ENCODE results near the gene EYS.

EYS gene

GRCh38 chr6:63721181-63721580 lies 1985.8 kb downstream of the EYS start:
- no peaks in the 10 kb centered on the region for H3K27me3 Mint-ChIP-seq
- H3K27ac Mint-ChIP-seq (ENCODE audit: low read depth) = no peak overlapping the region
- no peak overlapping the region for H3K4me3 Mint-ChIP-seq
- H3K4me1 Mint-ChIP-seq = no peaks in the 10 kb centered on the region
- H3K9me3 Mint-ChIP-seq = no peaks in the 10 kb centered on the region
- ATAC-seq (replicated peaks; ENCODE audit: extremely low read depth, poor library complexity, severe bottlenecking) (no peak), DNase-seq (ENCODE audit: low spot score in 2 of 2) (no peak)
- H3K36me3 Mint-ChIP-seq (ENCODE audit: insufficient read depth) = peaks cover 3% of the 10 kb centered on the region

DNA sequence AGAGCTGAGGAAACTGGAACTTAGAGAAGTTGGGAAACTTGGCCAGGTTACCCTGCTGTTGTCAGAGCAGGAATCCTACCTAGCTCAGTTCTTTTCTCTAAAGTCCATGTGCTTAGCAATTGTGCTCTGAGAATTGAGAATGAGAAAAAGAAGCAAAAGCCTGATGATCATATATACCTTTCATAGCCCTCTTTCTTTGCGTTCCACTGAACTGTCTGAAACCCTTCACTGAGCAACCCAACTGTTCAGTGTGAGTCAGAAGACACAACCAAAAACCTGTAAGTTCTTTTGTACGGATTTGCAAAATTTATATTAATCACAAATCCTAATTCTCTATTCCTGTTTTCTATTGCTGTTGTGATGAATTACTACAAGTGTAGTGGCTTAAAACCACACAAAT lies 1990.9 kb downstream of the EYS start:
- no peak overlapping the region for H3K4me3 Mint-ChIP-seq
- no peak for DNase-seq (ENCODE audit: low spot score in 2 of 2)
- no peak for ATAC-seq (replicated peaks; ENCODE audit: extremely low read depth, poor library complexity, severe bottlenecking)
- H3K36me3 Mint-ChIP-seq (ENCODE audit: insufficient read depth) = peaks cover 22% of the 10 kb centered on the region
- no peaks in the 10 kb centered on the region for H3K27me3 Mint-ChIP-seq
- H3K4me1 Mint-ChIP-seq = peaks cover 5% of the 10 kb centered on the region
- H3K9me3 Mint-ChIP-seq = no peaks in the 10 kb centered on the region
- no peak overlapping the region for H3K27ac Mint-ChIP-seq (ENCODE audit: low read depth)

DNA sequence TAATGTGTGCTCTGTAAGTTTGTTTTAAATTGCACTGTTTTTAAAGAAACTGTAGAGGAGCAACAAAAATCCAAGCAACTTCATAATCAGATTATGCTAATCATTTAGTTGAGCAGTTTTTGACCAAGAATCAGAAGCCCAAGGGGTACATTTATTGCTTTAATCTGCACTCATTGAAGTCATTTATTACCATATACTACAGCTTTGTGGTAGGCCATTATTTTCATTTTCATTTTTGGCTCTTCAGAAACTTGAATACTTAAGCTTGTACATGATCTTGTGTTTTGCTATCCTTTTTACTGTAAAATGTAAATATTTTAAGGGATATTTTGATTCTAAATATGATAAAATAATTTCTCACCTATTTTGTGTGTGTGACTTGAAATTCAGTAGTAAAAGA lies 1992.9 kb downstream of the EYS start:
- ATAC-seq (replicated peaks; ENCODE audit: extremely low read depth, poor library complexity, severe bottlenecking) (no peak), DNase-seq (ENCODE audit: low spot score in 2 of 2) (no peak)
- H3K27me3 Mint-ChIP-seq = no peaks in the 10 kb centered on the region
- no peak overlapping the region for H3K4me3 Mint-ChIP-seq
- H3K4me1 Mint-ChIP-seq = peaks cover 5% of the 10 kb centered on the region
- no peak overlapping the region for H3K27ac Mint-ChIP-seq (ENCODE audit: low read depth)
- no peaks in the 10 kb centered on the region for H3K9me3 Mint-ChIP-seq
- peaks cover 36% of the 10 kb centered on the region for H3K36me3 Mint-ChIP-seq (ENCODE audit: insufficient read depth)

DNA sequence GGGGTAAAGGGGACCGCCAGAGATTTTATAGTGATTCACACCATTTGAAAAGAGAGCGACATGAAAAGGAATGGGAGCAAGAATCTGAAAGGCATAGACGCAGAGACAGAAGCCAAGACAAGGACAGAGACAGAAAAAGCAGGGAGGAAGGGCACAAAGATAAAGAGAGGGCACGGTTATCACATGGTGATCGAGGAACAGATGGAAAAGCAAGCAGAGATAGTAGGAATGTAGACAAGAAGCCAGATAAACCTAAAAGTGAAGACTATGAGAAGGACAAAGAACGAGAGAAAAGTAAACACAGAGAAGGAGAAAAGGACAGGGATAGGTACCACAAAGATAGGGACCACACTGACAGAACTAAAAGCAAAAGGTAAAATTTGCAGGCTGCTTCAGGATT lies 1993.7 kb downstream of the EYS start:
- no peaks in the 10 kb centered on the region for H3K27me3 Mint-ChIP-seq
- no peaks in the 10 kb centered on the region for H3K9me3 Mint-ChIP-seq
- DNase-seq (ENCODE audit: low spot score in 2 of 2) = no peak
- ATAC-seq (replicated peaks; ENCODE audit: extremely low read depth, poor library complexity, severe bottlenecking) = no peak
- H3K36me3 Mint-ChIP-seq (ENCODE audit: insufficient read depth) = peaks cover 37% of the 10 kb centered on the region
- no peak overlapping the region for H3K27ac Mint-ChIP-seq (ENCODE audit: low read depth)
- no peak overlapping the region for H3K4me3 Mint-ChIP-seq
- H3K4me1 Mint-ChIP-seq = peaks cover 5% of the 10 kb centered on the region

DNA sequence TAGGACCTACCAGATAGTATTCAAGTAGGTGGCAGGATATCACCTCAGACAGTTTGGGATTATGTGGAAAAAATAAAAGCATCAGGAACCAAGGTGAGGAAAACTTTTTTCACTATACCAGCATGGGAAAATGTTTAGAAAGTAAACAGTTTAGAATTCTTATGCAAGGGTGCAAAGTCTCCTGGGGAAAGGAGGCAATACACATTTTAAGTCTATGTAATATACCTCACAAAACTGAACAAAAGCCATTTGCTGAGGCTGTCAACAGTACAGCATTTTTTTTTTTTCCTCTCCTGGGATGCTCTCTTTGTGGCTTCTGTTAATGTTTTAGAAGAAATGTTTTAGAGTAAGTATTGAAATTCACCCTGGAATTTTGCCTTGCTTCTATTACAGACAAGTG lies 1997.9 kb downstream of the EYS start:
- H3K27ac Mint-ChIP-seq (ENCODE audit: low read depth) = no peak overlapping the region
- H3K4me1 Mint-ChIP-seq = peaks cover 12% of the 10 kb centered on the region

DNA sequence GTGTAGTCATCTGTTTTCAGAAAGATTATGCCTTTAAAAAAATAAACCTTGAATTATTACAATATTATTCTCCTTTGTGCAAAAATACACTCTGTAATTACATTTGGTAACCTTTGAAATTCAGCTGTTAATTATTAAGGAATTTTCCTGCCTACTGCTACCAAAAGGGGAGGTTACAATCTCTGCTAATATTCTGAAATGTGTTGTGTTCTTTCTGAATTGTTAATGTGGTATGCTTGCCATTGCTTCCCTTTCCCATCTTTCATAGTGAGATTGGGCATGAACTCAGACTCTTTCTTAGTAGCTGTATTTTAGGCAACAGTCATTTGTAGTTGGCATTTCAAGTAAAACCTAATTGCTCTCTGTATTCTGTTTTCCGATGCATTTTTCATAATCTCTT lies 1998.4 kb downstream of the EYS start:
- DNase-seq (ENCODE audit: low spot score in 2 of 2) = no peak
- Mint-ChIP-seq H3K4me3 (no peak overlapping the region), H3K27me3 (no peaks in the 10 kb centered on the region), H3K36me3 (ENCODE audit: insufficient read depth) (peaks cover 65% of the 10 kb centered on the region), H3K27ac (ENCODE audit: low read depth) (no peak overlapping the region), H3K4me1 (peaks cover 12% of the 10 kb centered on the region), H3K9me3 (no peaks in the 10 kb centered on the region)
- ATAC-seq (replicated peaks; ENCODE audit: extremely low read depth, poor library complexity, severe bottlenecking) = no peak

More for the DNA sequence above, 1997.9 kb downstream of the EYS start:
- DNase-seq (ENCODE audit: low spot score in 2 of 2) (no peak), ATAC-seq (replicated peaks; ENCODE audit: extremely low read depth, poor library complexity, severe bottlenecking) (no peak)
- no peaks in the 10 kb centered on the region for H3K9me3 Mint-ChIP-seq
- H3K4me3 Mint-ChIP-seq = no peak overlapping the region
- no peaks in the 10 kb centered on the region for H3K27me3 Mint-ChIP-seq
- H3K36me3 Mint-ChIP-seq (ENCODE audit: insufficient read depth) = peaks cover 61% of the 10 kb centered on the region

GRCh38 chr6:63706630-63707029 lies 2000.4 kb downstream of the EYS start:
- Mint-ChIP-seq H3K4me1 (peaks cover 9% of the 10 kb centered on the region), H3K27me3 (no peaks in the 10 kb centered on the region), H3K36me3 (ENCODE audit: insufficient read depth) (peaks cover 68% of the 10 kb centered on the region), H3K4me3 (no peak overlapping the region), H3K9me3 (no peaks in the 10 kb centered on the region), H3K27ac (ENCODE audit: low read depth) (no peak overlapping the region)
- ATAC-seq (replicated peaks; ENCODE audit: extremely low read depth, poor library complexity, severe bottlenecking) (no peak), DNase-seq (ENCODE audit: low spot score in 2 of 2) (no peak)

GRCh38 chr6:63705707-63706106 lies 2001.3 kb downstream of the EYS start:
- no peak for DNase-seq (ENCODE audit: low spot score in 2 of 2)
- Mint-ChIP-seq H3K4me1 (peaks cover 11% of the 10 kb centered on the region), H3K27me3 (no peaks in the 10 kb centered on the region), H3K9me3 (no peaks in the 10 kb centered on the region), H3K27ac (ENCODE audit: low read depth) (peak overlapping the region; percentile 25), H3K36me3 (ENCODE audit: insufficient read depth) (peaks cover 65% of the 10 kb centered on the region), H3K4me3 (no peak overlapping the region)
- ATAC-seq (replicated peaks; ENCODE audit: extremely low read depth, poor library complexity, severe bottlenecking) = no peak

DNA sequence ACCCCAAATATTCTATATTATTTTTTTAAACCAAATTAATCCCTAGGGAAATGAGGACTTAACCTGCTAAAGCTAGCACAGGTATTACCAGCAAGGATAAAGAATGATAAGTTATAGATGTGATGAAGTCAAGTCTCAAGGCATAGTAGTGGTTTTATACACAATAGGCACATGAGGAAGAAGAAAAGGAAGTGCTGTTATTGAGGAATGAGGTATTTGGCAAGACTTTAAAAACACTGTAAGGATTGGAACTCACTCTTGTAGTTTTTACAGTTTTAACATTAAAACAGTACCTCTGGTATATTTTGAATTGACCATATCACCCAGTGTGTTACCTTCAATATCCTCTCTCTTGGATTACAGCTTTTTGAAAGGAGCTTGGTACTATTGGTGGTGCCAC lies 2016.8 kb downstream of the EYS start:
- DNase-seq (ENCODE audit: low spot score in 2 of 2) (no peak), ATAC-seq (replicated peaks; ENCODE audit: extremely low read depth, poor library complexity, severe bottlenecking) (no peak)
- no peak overlapping the region for H3K4me3 Mint-ChIP-seq
- H3K27ac Mint-ChIP-seq (ENCODE audit: low read depth) = peak overlapping the region; percentile 22
- peaks cover 28% of the 10 kb centered on the region for H3K4me1 Mint-ChIP-seq
- H3K9me3 Mint-ChIP-seq = no peaks in the 10 kb centered on the region
- H3K27me3 Mint-ChIP-seq = no peaks in the 10 kb centered on the region
- peaks cover 23% of the 10 kb centered on the region for H3K36me3 Mint-ChIP-seq (ENCODE audit: insufficient read depth)

- H3K9me3 Mint-ChIP-seq = no peaks in the 10 kb centered on the region
- H3K27ac Mint-ChIP-seq (ENCODE audit: low read depth) = no peak overlapping the region
- DNase-seq (ENCODE audit: low spot score in 2 of 2) (no peak), ATAC-seq (replicated peaks; ENCODE audit: extremely low read depth, poor library complexity, severe bottlenecking) (no peak)
- no peaks in the 10 kb centered on the region for H3K27me3 Mint-ChIP-seq
- H3K4me1 Mint-ChIP-seq = peaks cover 28% of the 10 kb centered on the region
- peaks cover 27% of the 10 kb centered on the region for H3K36me3 Mint-ChIP-seq (ENCODE audit: insufficient read depth)
- H3K4me3 Mint-ChIP-seq = no peak overlapping the region
These were observed 2017.6 kb downstream of the EYS start for GRCh38 chr6:63689421-63689820.

- no peak for DNase-seq (ENCODE audit: low spot score in 2 of 2)
- Mint-ChIP-seq H3K27me3 (no peaks in the 10 kb centered on the region), H3K36me3 (ENCODE audit: insufficient read depth) (peaks cover 29% of the 10 kb centered on the region), H3K4me3 (no peak overlapping the region), H3K27ac (ENCODE audit: low read depth) (no peak overlapping the region), H3K4me1 (peaks cover 42% of the 10 kb centered on the region), H3K9me3 (no peaks in the 10 kb centered on the region)
- no peak for ATAC-seq (replicated peaks; ENCODE audit: extremely low read depth, poor library complexity, severe bottlenecking)
These were observed 2021.3 kb downstream of the EYS start for GRCh38 chr6:63685446-63686379.

GRCh38 chr6:63683071-63683603 lies 2023.9 kb downstream of the EYS start:
- Mint-ChIP-seq H3K4me1 (peaks cover 52% of the 10 kb centered on the region), H3K4me3 (no peak overlapping the region), H3K27ac (ENCODE audit: low read depth) (no peak overlapping the region), H3K9me3 (no peaks in the 10 kb centered on the region), H3K36me3 (ENCODE audit: insufficient read depth) (peaks cover 34% of the 10 kb centered on the region), H3K27me3 (no peaks in the 10 kb centered on the region)
- no peak for DNase-seq (ENCODE audit: low spot score in 2 of 2)
- ATAC-seq (replicated peaks; ENCODE audit: extremely low read depth, poor library complexity, severe bottlenecking) = no peak

GRCh38 chr6:63677282-63677681 lies 2029.7 kb downstream of the EYS start:
- H3K4me1 Mint-ChIP-seq = peaks cover 39% of the 10 kb centered on the region
- DNase-seq (ENCODE audit: low spot score in 2 of 2) = no peak
- no peak for ATAC-seq (replicated peaks; ENCODE audit: extremely low read depth, poor library complexity, severe bottlenecking)
- no peak overlapping the region for H3K27ac Mint-ChIP-seq (ENCODE audit: low read depth)
- H3K36me3 Mint-ChIP-seq (ENCODE audit: insufficient read depth) = peaks cover 13% of the 10 kb centered on the region
- H3K9me3 Mint-ChIP-seq = no peaks in the 10 kb centered on the region
- no peaks in the 10 kb centered on the region for H3K27me3 Mint-ChIP-seq
- H3K4me3 Mint-ChIP-seq = no peak overlapping the region
